GM19099 (cell line): Measurements from ENCODE around the gene PXDC1.

Source experiments
- POLR2A ChIP-seq: IDR thresholded peaks from 3 replicates; pipeline ENCODE4 v1.6.1; 2011; ENCODE audit warnings: low read depth; ENCODE audit not compliant: insufficient read length; ENCODE audit errors: extremely low read depth

Gene PXDC1

DNA sequence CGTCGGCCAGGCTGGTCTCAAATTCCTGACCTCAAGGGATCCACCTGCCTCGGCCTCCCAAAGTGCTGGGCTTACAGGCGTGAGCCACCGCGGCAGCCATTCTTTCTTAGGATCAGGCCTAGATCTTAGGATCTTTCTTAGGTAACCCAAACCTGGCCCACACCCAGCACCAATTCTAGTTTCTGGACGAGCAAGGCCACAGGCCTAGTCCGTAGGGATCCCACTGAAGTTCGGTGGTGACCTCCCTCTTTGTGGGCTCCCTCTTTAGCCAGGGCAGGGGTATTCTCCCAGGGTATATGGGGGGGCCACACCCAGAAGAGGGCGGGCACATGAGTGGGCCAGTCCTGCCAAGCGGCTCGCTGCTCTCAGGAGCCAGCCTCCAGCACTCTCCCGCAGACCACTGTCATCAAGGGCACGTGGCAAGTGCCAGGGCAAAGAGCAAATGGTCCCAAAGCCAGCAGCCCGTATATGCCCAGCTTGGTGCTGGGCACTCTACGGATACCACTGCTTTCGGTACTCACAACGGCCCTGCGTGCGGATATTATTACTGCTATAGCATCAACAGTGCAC is 6.5 kb downstream of the PXDC1 start:
- no peak for TF ChIP-seq POLR2A

DNA sequence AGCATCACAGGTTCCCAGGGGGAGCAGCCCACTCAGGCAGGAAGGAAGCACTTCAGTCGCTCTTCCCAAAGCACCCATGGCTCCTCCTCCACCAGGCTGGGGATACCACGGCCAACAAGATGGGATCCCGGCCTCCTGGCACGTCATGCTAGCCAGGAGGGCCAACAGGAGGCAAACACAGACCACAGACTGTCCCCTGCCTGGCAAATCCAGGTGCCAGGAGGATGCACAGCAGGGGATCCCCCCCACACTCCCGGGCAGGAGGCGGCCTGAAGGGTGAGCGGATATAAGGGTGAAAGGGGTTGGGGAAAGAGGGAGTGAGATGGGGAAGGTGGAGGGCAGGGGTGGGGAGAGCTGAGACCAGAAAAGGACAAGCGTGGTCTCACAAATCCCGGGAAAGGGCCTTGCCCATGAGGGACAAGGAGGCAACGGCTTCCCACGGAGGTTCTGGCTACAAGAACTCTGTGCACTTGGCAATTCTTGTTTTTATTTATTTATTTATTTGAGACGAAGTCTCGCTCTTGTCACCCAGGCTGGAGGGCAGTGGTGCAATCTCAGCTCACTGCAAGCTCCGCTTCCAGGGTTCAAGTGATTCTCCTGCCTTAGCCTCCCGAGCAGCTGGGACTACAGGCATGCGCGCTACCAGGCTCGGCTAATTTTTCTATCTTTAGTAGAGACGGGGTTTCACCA is 7.2 kb downstream of the PXDC1 start:
- no peak for TF ChIP-seq POLR2A

DNA sequence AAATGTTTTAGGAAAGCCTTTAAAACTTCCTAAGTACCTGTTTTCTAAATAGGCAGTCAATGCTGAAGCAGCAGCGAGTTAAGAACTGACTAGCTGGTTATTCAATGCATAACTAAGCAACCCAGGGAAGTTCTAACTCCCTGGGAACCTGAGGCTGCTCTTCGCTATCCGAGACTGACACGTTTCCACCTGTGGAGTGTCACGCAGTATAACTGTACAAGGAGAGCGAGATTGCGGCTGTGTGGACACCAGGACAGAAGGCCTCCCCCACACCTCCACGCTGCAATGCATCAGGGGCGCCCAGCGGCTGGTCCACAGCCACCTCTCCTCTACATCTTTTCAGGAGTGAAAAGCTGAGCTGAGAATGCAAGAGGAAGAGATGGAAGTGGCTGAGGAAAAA is 8.0 kb downstream of the PXDC1 start:
- no peak for TF ChIP-seq POLR2A

DNA sequence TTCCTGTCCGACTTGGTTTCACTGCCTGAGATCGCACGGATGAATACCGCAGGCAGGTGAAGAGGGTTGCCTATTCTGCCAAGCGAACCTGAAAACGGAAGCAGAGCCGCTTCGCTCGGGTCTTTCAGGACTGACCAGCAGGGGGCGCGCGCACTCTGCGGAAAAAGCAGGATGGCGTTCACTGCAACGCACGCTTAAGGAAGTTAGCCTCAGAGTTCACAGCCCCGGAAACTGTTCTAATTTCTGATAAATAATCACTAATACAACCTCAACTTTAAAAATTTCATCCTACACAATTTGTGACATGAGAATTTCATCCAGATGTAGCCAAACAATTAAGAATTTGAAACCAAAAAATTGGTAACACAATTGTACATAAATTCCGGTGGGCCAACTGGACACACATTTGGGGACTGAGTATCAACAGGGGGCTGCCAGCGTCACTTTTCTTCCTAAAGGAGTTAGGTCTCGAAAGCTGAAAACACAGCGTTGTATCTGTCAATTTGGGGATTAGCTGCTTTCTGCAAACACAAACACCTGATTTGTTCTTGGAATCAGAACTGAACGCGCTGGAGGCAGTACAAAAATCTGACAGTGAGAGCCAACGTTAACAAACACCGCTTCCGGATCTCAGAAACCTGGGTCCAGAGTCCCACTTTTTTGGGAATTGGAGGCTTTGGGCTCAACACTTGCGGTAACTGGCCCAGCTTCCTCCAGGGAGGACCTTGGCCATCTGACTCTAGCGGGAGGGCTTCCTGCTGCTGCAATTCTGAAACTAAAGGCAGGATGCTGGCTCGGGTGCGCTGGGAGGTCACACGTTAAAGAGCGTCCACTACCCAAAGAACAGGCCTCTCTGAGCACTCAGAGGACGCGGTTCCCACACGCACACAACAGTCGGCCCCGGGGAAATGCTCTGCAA is 8.8 kb downstream of the PXDC1 start:
- no peak for TF ChIP-seq POLR2A

DNA sequence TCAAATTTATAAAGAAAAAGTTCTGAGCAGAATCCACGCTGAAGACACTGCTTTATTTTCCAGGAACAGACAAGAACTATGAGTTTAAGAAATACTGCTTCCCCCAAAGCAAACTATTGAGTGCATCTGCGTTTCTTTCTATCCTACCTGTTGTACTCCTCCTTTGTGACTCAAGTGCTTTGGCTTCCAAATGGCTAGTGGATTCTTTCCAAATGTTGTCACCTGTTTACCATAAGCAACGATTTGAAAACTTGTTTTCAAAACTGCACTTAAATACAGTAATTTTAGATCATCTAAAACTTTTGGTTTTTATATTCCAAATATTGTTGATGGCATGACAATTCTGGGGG is 9.5 kb downstream of the PXDC1 start:
- no peak for TF ChIP-seq POLR2A

DNA sequence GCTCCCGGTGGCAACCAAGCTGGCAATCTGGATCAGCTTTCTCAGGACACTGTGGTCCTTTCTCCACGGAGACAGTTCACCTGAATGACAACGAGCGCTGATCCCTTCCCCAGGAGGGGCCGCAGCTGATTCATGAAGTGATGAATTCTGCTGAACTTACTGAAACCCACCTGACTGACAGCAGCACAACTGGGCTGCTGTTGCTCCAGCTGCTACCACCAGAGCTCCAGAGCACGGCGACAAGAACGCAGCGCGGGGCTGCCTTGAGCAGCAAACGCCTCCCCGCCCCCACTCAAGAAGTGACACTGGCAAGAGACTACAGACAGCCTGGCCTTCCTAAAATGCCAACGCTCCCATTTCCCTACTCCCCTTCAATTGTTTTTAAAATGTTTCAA is 10.0 kb downstream of the PXDC1 start:
- no peak for TF ChIP-seq POLR2A

DNA sequence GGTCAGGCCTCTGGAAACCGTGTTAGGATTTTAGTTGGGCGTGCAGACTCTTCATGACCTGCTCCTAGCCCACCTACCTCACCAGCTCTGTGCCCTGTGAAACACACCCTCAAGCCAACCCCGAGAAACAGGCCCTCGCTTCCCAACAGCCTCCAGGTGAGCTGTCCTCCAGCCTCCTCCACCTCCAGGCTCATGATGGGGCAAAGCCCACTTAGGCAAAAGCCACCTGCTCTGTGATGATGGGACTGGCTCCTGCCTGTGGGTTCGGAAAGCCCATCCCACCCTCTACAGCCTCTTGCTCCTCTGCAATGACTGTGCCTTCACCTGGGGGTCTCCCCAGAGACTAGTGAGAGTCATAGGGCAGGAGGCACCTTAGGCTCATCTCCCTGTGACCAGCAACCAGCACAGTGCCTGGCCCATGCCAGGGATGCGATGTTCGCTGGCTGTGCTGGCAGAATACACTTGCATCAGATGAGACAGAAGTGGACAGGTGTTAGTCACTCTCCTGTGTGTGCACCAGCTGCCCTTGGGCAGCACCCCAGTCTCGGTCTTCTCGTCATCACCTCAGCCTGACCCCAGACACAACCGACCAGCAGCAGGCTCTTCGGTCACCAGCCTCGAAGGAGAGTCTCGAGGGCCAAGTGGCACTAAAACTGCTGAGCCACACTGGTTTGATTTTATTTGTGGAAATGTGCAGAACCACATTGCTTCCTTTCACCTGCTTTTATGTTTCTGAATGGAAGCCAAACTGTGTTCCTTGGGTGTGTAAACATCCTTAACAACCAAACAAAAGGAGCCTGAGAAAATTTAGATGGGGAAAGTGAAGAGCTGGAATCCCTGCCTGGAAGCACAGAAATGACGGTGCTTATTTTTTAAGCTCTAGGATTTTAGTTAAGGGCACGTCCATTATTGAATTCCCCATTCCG is 10.7 kb downstream of the PXDC1 start:
- TF ChIP-seq POLR2A, result no peak

DNA sequence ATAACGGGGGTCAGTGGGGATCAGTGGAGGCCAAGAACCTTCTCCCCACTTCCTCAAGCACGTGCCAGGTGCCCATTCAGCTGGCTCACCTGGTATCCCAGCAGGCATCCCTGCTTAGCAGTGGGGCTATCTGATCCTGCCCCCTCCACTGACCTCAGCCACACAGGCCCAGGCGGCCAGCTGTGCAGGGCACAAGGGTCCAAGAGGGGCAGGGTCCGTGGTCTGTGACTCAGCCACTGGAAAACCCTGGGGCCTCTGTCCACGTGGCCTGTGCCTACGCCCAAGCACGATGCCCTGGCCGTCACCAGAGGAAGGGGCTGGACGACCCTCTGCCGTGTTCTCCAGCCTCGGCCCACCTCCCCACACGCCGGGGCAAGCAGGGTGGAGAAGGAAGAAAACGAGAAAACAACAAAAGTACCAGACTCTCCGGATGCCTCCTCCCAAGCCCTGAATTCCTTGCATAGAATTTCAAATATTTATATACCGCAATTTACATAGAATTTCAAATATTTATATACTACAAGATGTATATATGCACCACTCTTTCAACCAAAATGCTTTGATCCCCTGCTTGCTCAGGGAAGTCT is 12.1 kb downstream of the PXDC1 start:
- no peak for TF ChIP-seq POLR2A

DNA sequence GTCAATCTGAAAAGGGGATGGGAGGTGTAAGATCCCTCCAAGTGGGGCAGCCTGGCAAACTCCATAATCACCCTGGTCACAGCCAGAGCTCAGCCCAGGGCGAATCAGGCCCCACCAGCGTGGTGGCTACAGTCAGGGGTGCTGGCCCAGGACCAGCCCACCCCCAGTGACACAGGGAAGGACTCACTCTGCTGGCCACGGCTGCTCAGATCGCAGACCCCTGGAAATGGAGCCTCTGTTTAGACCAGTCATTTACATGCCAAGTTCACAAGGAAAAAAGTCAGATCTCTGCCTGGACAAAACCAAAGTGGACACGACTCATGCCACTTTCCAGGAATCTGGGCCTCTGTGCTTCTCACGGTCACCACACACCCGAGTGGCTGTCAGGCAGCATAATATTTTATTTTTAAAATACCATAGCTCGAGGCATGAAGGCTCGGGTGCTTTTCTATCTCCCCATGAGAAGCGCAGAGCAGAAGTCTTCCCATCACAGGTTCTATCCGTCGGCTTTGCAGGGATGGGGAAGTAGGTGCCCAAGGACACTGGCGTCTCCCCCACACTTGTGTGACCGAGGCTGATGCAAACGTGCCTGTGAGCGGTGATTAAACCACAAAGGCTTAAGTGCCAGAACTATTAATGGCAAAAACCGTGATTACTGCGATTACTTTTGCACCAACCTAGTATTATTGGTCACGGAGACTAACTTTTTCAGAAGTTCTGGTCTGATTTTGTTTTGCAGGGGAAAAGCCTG is 13.0 kb downstream of the PXDC1 start:
- no peak for TF ChIP-seq POLR2A

DNA sequence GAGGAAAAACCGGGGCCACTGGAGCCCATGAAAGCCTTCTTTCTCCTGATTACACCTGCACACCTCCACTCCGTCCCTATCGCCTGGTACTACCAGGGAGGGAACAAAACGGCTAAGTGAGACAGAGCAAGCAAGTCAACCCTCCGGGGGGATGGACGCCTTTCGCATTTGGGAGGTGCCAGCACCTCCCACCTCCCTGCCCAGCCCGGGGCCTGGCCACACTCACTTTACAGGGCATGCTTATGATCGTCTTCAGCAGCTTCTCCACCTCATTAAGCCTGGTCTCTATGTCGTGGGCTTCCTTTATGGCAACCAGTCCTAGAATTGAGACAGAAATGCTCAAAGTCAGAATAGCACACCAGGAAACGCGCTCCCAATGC is 13.7 kb downstream of the PXDC1 start:
- no peak for TF ChIP-seq POLR2A

DNA sequence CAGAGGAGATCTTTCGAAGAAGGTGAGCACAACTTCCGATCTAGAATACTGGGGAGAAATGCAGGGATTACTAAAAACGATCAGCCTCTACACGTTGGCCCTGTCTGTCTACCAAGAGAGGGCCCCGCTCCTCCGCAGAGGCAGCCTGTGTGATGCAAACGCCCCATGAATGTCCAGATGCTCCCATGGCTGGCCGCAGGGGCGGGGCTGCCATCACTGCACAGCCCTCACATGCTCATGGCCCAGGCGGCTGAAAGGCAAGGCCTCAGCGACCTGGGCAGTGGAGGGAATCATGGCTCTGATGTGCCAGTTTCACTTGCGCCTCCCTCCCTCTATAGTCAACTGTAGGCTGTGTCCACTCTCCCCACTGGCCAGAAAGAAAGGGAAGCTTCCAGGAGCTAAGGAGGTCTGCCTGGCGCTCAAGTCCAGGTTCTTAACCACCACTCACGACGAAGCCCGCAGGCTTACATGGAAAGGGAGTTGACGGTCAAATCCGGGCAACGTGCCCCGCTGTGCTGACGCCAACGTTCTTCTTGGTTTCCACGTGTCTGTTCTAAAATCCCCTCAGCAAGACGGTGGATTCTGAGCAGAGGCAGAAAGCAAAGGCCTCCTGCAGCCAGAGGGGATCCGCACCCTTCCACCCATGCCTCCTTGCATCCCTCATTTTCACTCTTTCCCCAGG is 14.2 kb downstream of the PXDC1 start:
- TF ChIP-seq POLR2A, result no peak

DNA sequence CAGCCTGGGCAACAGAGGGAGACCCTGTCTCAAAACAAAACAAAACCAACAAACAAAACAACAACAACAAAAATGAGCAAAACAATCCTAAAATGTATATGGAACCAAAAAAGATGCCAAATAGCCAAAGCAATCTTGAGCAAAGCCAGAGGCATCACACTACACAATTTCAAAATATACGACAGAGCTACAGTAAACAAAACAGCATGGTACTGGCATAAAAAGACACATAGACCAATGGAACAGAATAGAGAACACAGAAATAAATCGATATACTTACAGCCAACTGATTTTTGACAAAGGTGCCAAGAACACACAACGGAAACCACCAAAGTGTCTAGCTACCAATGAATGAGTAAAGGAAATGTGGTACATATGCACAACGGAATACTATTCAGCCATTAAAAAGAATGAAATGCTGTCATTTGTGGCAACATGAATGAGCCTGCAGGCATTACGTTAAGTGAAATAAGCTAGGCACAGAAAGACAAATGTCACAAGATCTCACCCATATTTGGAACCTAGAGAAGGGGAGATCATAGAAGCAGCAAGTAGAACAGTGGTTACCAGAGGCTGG is 16.4 kb downstream of the PXDC1 start:
- no peak for TF ChIP-seq POLR2A

DNA sequence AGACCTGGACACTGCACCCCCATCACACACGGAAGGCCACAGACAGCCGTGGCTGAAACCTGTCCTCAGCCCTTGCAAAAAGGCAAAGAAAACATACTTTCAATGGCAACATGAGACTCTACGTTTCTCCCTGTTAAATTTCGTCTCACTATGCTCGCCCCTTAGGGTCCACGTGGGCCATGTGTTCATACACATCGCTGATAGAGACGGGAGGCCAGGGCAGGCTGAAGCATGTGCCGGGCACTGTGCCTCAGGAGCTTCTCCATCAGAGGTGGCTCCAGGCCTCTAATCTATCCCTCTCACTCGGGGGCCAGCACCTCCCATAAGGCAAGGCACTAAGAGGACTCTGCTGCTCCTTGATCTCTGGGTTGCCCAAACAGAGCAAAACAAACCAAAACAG is 17.5 kb downstream of the PXDC1 start:
- TF ChIP-seq POLR2A, result no peak
